ENCODE measurements around the gene SLC9A3. TPM values are rescaled to one million over a fixed set of nuclear protein-coding genes. Genes with fewer than 3 reads are reported as not detected.

The SLC9A3 gene
- total and polyA plus RNA-seq, 2 of the 13 experiments (the other 11 are each of a cell fraction or from before 2014, with no cell fraction given), result 1.5 to 1.8 TPM

DNA sequence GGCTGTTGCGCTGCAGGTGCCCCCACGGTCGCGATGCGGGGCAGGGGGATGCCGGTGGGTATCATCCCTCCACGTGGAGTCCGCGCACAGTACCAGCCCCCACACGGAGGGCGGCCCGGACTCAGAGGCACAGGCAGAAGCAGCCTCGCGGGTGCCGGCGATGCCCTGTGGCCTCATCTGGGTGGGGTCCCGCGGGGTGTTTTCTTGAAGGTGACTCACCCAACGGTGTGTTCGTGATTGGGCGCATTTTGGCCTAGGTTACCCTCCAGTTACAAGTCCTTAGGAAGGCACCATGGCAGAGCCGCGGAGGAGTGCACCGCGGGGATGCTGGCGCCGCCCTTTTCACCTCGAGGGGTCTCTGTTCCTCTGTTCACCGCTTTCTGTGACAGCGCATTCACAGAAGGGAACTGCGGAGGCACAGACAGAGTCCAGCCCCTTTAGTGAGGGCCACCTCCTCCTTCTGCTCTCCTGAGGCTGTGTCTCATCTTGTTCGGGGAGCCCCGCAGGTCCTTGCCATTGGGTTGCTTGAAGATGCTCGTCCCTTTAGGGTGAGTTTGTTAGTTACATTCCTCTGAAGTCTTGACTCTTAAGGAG is 102.9 kb downstream of the SLC9A3 start (continued):
- TF ChIP-seq ZNF609 (CRISPR knock-in tag; IDR thresholded peaks at IDR 0.05; ENCODE audit: borderline replicate concordance) (no peak), ZNF615 (CRISPR knock-in tag; IDR thresholded peaks at IDR 0.05; ENCODE audit: borderline replicate concordance) (no peak), GATAD1 (CRISPR knock-in tag; IDR thresholded peaks at IDR 0.05) (no peak)

DNA sequence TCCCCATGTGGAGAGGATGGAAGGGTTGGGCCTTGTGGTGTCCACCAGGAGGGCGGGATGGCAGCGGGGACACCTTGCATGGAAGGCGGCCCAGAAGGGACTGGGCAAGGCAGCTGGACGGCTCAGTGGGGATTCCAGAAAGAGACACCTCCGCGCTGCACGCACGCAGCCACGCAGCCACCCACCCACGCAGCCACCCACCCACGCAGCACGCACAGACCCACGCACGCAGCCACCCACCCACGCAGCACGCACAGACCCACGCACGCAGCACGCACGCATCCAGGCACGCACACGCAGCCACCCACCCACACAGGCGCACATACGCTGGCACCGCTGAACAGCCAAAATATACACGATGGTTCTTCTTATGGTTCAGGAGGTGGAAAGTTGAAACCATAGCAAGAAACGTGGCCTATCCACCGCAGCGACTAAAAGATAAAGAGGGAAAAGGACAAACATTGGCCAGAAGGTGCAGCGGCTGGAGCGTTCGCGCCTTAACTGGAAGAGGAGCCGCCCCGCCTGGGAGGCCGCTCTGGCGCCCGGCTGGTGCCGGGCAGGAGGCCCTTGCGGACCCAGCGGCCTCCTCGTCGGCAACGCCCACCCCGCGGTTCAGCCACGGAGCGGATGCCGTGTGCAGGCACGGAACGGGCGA is 103.5 kb downstream of the SLC9A3 start:
- intact Hi-C loops (cut with micrococcal nuclease; ENCODE audit: unreplicated experiment), result no loop called here
- no peak for FAIRE-seq
- 91% methylated on average over 30 of the region's 52 CpGs for WGBS (ENCODE audit: low lambda C conversion rate)

More for the DNA sequence above, 103.5 kb downstream of the SLC9A3 start:
- Histone ChIP-seq H3K79me2 (ENCODE audit: insufficient read depth, low read length) (no peaks in the 10 kb centered on the region), H3K9ac (ENCODE audit: insufficient read depth, low read depth, low read length) (no peak overlapping the region), H3K36me3 (replicated peaks in 1 of 2; ENCODE audit: control insufficient read depth in 1 of 2, insufficient read depth in 2 of 2, low read length in 2 of 2) (no peaks in the 10 kb centered on the region), H3K9me3 (ENCODE audit: low read length) (no peaks in the 10 kb centered on the region), H4K20me1 (ENCODE audit: insufficient read depth, low read length) (no peaks in the 10 kb centered on the region), H3K4me3 (replicated peaks in 1 of 3; ENCODE audit: insufficient read depth in 1 of 3, low read depth in 2 of 3, low read length in 3 of 3) (no peak overlapping the region), H3K27me3 (ENCODE audit: control insufficient read depth in 1 of 2, insufficient read depth in 2 of 2, low read length in 2 of 2) (no peaks in the 10 kb centered on the region), H3K27ac (ENCODE audit: extremely low read length, insufficient read depth, low read length) (no peak overlapping the region), H3K4me2 (ENCODE audit: low read depth, low read length) (no peak overlapping the region), H3K4me1 (ENCODE audit: insufficient read depth, low read length) (peaks cover 6% of the 10 kb centered on the region), H2AFZ (ENCODE audit: low read length) (no peak overlapping the region)
- DNase-seq (ENCODE audit: low spot score) (no peak), ATAC-seq (no peak)
- in situ Hi-C loops (cut with HindIII; ENCODE audit: extremely low pct_ligation_motif_present, low pct_unique_long_range_greater_than_20kb), result no loop called here
- ChIA-PET POLR2A (no interaction called here), CTCF (ENCODE audit: low intra/inter-chr PET ratio, low total read pairs) (no interaction called here)
- BruUV-seq (replicated peaks), result no TSS peak
- TF ChIP-seq ZNF598 (CRISPR knock-in tag; IDR thresholded peaks at IDR 0.05; ENCODE audit: borderline replicate concordance) (no peak), ZNF720 (CRISPR knock-in tag; IDR thresholded peaks at IDR 0.05) (no peak), KDM2A (CRISPR knock-in tag; IDR thresholded peaks at IDR 0.05; ENCODE audit: borderline replicate concordance, low read depth) (no peak), FOXK1 (CRISPR knock-in tag; IDR thresholded peaks at IDR 0.05; ENCODE audit: borderline replicate concordance, low read depth) (no peak), ZNF562 (CRISPR knock-in tag; IDR thresholded peaks at IDR 0.05; ENCODE audit: borderline replicate concordance) (no peak), TMF1 (CRISPR knock-in tag; IDR thresholded peaks at IDR 0.05; ENCODE audit: low read depth) (no peak), TGIF2 (CRISPR knock-in tag; IDR thresholded peaks at IDR 0.05) (no peak)
- TF ChIP-seq, protein P1, sequence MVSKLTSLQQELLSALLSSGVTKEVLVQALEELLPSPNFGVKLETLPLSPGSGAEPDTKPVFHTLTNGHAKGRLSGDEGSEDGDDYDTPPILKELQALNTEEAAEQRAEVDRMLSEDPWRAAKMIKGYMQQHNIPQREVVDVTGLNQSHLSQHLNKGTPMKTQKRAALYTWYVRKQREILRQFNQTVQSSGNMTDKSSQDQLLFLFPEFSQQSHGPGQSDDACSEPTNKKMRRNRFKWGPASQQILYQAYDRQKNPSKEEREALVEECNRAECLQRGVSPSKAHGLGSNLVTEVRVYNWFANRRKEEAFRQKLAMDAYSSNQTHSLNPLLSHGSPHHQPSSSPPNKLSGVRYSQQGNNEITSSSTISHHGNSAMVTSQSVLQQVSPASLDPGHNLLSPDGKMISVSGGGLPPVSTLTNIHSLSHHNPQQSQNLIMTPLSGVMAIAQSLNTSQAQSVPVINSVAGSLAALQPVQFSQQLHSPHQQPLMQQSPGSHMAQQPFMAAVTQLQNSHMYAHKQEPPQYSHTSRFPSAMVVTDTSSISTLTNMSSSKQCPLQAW (CRISPR knock-in tag; IDR thresholded peaks at IDR 0.05), result no peak

All from HepG2 (cell line).